OCI-LY7 (cell line): Measurements from ENCODE around the gene ZXDC. TPM values are rescaled to one million over a fixed set of nuclear protein-coding genes. Genes with fewer than 3 reads are reported as not detected.

Experiments used
- BruUV-seq: library from RNA; stranded (reverse); fragments of 400-500 nt; replicated peaks from 2 replicates; lab custom pipeline; 2021; lab: Mats Ljungman, UMichigan
- CTCF ChIA-PET: fragments of 300-600 bp; sonication (Branson Sonifier 250); formaldehyde crosslinking; loops from one replicate; lab custom pipeline; 2022; ENCODE audit warnings: antibody characterized with exemption; ENCODE audit not compliant: unreplicated experiment; lab: Charles Lee
- POLR2A ChIA-PET: fragments of 300-600 bp; sonication (Branson Sonifier 250); formaldehyde crosslinking; loops from one replicate; lab custom pipeline; 2022; ENCODE audit warnings: antibody characterized with exemption; lab: Charles Lee
- DNase-seq: peaks from one replicate; pipeline ENCODE4 v3.0.0-alpha.2; 2015; ENCODE audit warnings: low spot score
- H2AFZ ChIP-seq: fragments of 200-600 bp; sonication (generic), shearing (Covaris generic); 2 replicates; pipeline ENCODE4 v1.6.1; 2014; ENCODE audit warnings: mild to moderate bottlenecking, antibody characterized with exemption, low read length, moderate library complexity
- H3K27ac ChIP-seq: fragments of 200-600 bp; sonication (generic); 2 replicates; pipeline ENCODE4 v1.5.1; 2014; ENCODE audit warnings: mixed run types, low read depth, mild to moderate bottlenecking, moderate library complexity, low read length, inconsistent platforms; ENCODE audit not compliant: poor library complexity, severe bottlenecking
- H3K36me3 ChIP-seq: fragments of 200-600 bp; sonication (generic); 2 replicates; pipeline ENCODE4 v1.6.1; 2014; ENCODE audit warnings: mild to moderate bottlenecking, antibody characterized with exemption, low read length, moderate library complexity, mixed read lengths; ENCODE audit not compliant: insufficient read depth
- H3K4me1 ChIP-seq: fragments of 200-600 bp; sonication (generic); 2 replicates; pipeline ENCODE4 v1.5.1; 2014; ENCODE audit warnings: mild to moderate bottlenecking, low read length; ENCODE audit not compliant: insufficient read depth, poor library complexity, severe bottlenecking
- H3K4me2 ChIP-seq: fragments of 200-600 bp; sonication (generic); 2 replicates; pipeline ENCODE4 v1.6.1; 2014; ENCODE audit warnings: mild to moderate bottlenecking, low read length
- H3K4me3 ChIP-seq: fragments of 200-600 bp; sonication (generic); 2 replicates; pipeline ENCODE4 v1.5.1; 2014; ENCODE audit warnings: mild to moderate bottlenecking, low read depth, low read length; ENCODE audit not compliant: poor library complexity, severe bottlenecking
- H3K79me2 ChIP-seq: fragments of 200-600 bp; sonication (generic); 2 replicates; pipeline ENCODE4 v1.6.1; 2016; ENCODE audit warnings: low read depth, mild to moderate bottlenecking, low read length, moderate library complexity, mixed read lengths; ENCODE audit not compliant: insufficient read depth
- H3K9me2 ChIP-seq: fragments of 200-600 bp; sonication (generic); 2 replicates; pipeline ENCODE4 v1.6.1; 2016; ENCODE audit warnings: mild to moderate bottlenecking, low read length, mixed read lengths; ENCODE audit not compliant: insufficient read depth
- H3K9me3 ChIP-seq: fragments of 200-600 bp; sonication (generic); 2 replicates; pipeline ENCODE4 v1.6.1; 2014; ENCODE audit warnings: mild to moderate bottlenecking, mixed run types, low read length, mixed read lengths
- H4K20me1 ChIP-seq: fragments of 200-600 bp; sonication (generic); 2 replicates; pipeline ENCODE4 v1.6.1; 2014; ENCODE audit warnings: mild to moderate bottlenecking, antibody characterized with exemption, low read length, moderate library complexity, mixed read lengths; ENCODE audit not compliant: insufficient read depth
- CTCF ChIP-seq: fragments of 200-600 bp; sonication (generic); conservative IDR thresholded peaks from 2 replicates; pipeline ENCODE4 v1.5.1; 2014; ENCODE audit warnings: mild to moderate bottlenecking, antibody characterized with exemption, low read length, moderate library complexity, mixed read lengths
- EZH2phosphoT487 ChIP-seq: fragments of 200-600 bp; sonication (generic); IDR thresholded peaks from 2 replicates; pipeline ENCODE4 v1.6.1; 2018; ENCODE audit warnings: low read depth, borderline replicate concordance, mild to moderate bottlenecking, mixed run types, antibody characterized with exemption, low read length, moderate library complexity, mixed read lengths
- intact Hi-C: fragments of 100-400 bp; cut with micrococcal nuclease; formaldehyde crosslinking; loops from one replicate; pipeline ENCODE4 v1.10.0; 2022; ENCODE audit not compliant: unreplicated experiment
- total RNA-seq, 2 experiments: library from RNA; depleted of rRNA in 1 of 2; stranded (reverse); fragments of >200 nt in 1 of 2; shearing (Covaris generic) in 1 of 2; gene quantifications; 2 replicates each; pipeline ENCODE4 v1.2.3, GENCODE V29; 2014 to 2022

The ZXDC gene
- total RNA-seq, 2 experiments from 2014 or later = 32.2 to 34.9 TPM

- intact Hi-C loops = loop anchor here (1.0 kb wide), 3 partner anchors 130 to 255 kb away; no protein-coding TSS in a partner anchor
- POLR2A ChIA-PET = no interaction called here
- no TSS peak for BruUV-seq
- no peaks in the 10 kb centered on the region for H3K79me2 ChIP-seq
- H3K9me2 ChIP-seq = no peaks in the 10 kb centered on the region
- H4K20me1 ChIP-seq = no peaks in the 10 kb centered on the region
- H3K27ac ChIP-seq = no peak overlapping the region
- peak overlapping the region; percentile 88; the same call in 1 of the 2 replicates for H2AFZ ChIP-seq
- H3K9me3 ChIP-seq = no peaks in the 10 kb centered on the region
- H3K4me2 ChIP-seq = no peak overlapping the region
- H3K36me3 ChIP-seq = no peaks in the 10 kb centered on the region
- DNase-seq = no peak
- H3K4me3 ChIP-seq = no peak overlapping the region
- CTCF ChIA-PET = interaction anchor here (0.7 to 0.8 kb wide), 2 partner anchors 32 to 129 kb away, joined by 3 to 5 read pairs; no protein-coding TSS in a partner anchor
- H3K4me1 ChIP-seq = peaks cover 14% of the 10 kb centered on the region
- TF ChIP-seq EZH2phosphoT487 (no peak), CTCF (no peak)
Measured at GRCh38 chr3:126389794-126390146, 85.9 kb downstream of the ZXDC start.

- TF ChIP-seq CTCF (peak; percentile 89), EZH2phosphoT487 (no peak)
- Histone ChIP-seq H3K4me2 (peak overlapping the region; percentile 45; the same call in 1 of the 2 replicates), H3K79me2 (no peaks in the 10 kb centered on the region), H2AFZ (peak overlapping the region; percentile 88; the same call in 1 of the 2 replicates), H3K36me3 (no peaks in the 10 kb centered on the region), H3K27ac (no peak overlapping the region), H3K9me3 (no peaks in the 10 kb centered on the region), H4K20me1 (no peaks in the 10 kb centered on the region), H3K4me3 (peak overlapping the region; percentile 48), H3K4me1 (peaks cover 14% of the 10 kb centered on the region), H3K9me2 (no peaks in the 10 kb centered on the region)
- ChIA-PET POLR2A (interaction anchor here (0.7 kb wide), 1 partner anchor 143 kb away, joined by 3 read pairs; no protein-coding TSS in a partner anchor), CTCF (interaction anchor here (0.6 to 1.4 kb wide), 3 partner anchors 25 to 144 kb away, joined by 3 to 17 read pairs (median 3); no protein-coding TSS in a partner anchor)
- intact Hi-C loops = loop anchor here (1.0 kb wide), 3 partner anchors 130 to 255 kb away; no protein-coding TSS in a partner anchor
- DNase-seq = peak; percentile 81
- BruUV-seq = no TSS peak
Measured at GRCh38 chr3:126389112-126389793, 86.4 kb downstream of the ZXDC start.

Other genes starting within 250 kb of the ZXDC start
- 12.3 and 13.8 TPM in 2 replicates for gene KLF15, start 118.5 kb downstream of the ZXDC start, total RNA-seq (2014; rRNA removed; shearing (Covaris generic))
- gene KLF15, start 118.5 kb downstream of the ZXDC start, total RNA-seq (2022) = 26.4 and 35.0 TPM in 2 replicates
- not detected in 2 replicates for gene CFAP100, start 81.0 kb downstream of the ZXDC start, total RNA-seq (2014; rRNA removed; shearing (Covaris generic))
- not detected in 2 replicates for gene CFAP100, start 81.0 kb downstream of the ZXDC start, total RNA-seq (2022)
- 0.09 TPM in 1 of 2 replicates, not detected in the other for gene UROC1, start 41.9 kb upstream of the ZXDC start, total RNA-seq (2014; rRNA removed; shearing (Covaris generic))
- not detected in 2 replicates for gene UROC1, start 41.9 kb upstream of the ZXDC start, total RNA-seq (2022)
- not detected in 2 replicates for gene CHST13, start 48.3 kb upstream of the ZXDC start, total RNA-seq (2014; rRNA removed; shearing (Covaris generic))
- not detected in 2 replicates for gene CHST13, start 48.3 kb upstream of the ZXDC start, total RNA-seq (2022)
- gene C3orf22, start 83.0 kb upstream of the ZXDC start, total RNA-seq (2014; rRNA removed; shearing (Covaris generic)) = not detected in 2 replicates
- gene C3orf22, start 83.0 kb upstream of the ZXDC start, total RNA-seq (2022) = not detected in 2 replicates
- not detected in 2 replicates for gene TXNRD3, start 179.2 kb upstream of the ZXDC start, total RNA-seq (2014; rRNA removed; shearing (Covaris generic))
- gene TXNRD3, start 179.2 kb upstream of the ZXDC start, total RNA-seq (2022) = not detected in 2 replicates
- 19.8 and 21.2 TPM in 2 replicates for gene CHCHD6, start 228.3 kb upstream of the ZXDC start, total RNA-seq (2014; rRNA removed; shearing (Covaris generic))
- gene CHCHD6, start 228.3 kb upstream of the ZXDC start, total RNA-seq (2022) = 14.7 and 18.1 TPM in 2 replicates